Neuronal stem cell (in vitro differentiated cells): ENCODE data around the gene LDLRAP1.

Experiments used
- DNase-seq: peaks from one replicate; pipeline ENCODE4 v3.0.0-alpha.2; 2013; ENCODE audit warnings: low spot score
- H2AFZ ChIP-seq: one replicate; pipeline ENCODE4 v1.6.1; 2013; ENCODE audit warnings: mild to moderate bottlenecking, low read length, inconsistent platforms
- H2AK5ac ChIP-seq: 2 replicates; pipeline ENCODE4 v1.6.1; 2013; ENCODE audit warnings: low read depth, mild to moderate bottlenecking, inconsistent platforms, low read length, moderate library complexity, mixed read lengths
- H2BK120ac ChIP-seq: 2 replicates; pipeline ENCODE4 v1.6.1; 2013; ENCODE audit warnings: low read depth, mild to moderate bottlenecking, inconsistent platforms, low read length, moderate library complexity, mixed read lengths
- H2BK12ac ChIP-seq: one replicate; pipeline ENCODE4 v1.6.1; 2013; ENCODE audit warnings: low read length, inconsistent platforms
- H2BK15ac ChIP-seq: 2 replicates; pipeline ENCODE4 v1.6.1; 2013; ENCODE audit warnings: mild to moderate bottlenecking, low read length, inconsistent platforms, mixed read lengths
- H2BK5ac ChIP-seq: one replicate; pipeline ENCODE4 v1.6.1; 2013; ENCODE audit warnings: inconsistent platforms, mild to moderate bottlenecking, low read length, moderate library complexity
- H3K14ac ChIP-seq: one replicate; pipeline ENCODE4 v1.6.1; 2013; ENCODE audit warnings: low read length, inconsistent platforms
- H3K18ac ChIP-seq: 2 replicates; pipeline ENCODE4 v1.6.1; 2013; ENCODE audit warnings: low read length, inconsistent platforms
- H3K23ac ChIP-seq: 2 replicates; pipeline ENCODE4 v1.6.1; 2013; ENCODE audit warnings: low read depth, mild to moderate bottlenecking, mixed read lengths, low read length, inconsistent platforms; ENCODE audit not compliant: poor library complexity
- H3K27ac ChIP-seq: replicated peaks from 3 replicates; pipeline ENCODE4 v1.5.1; 2013; ENCODE audit warnings: low read length, inconsistent platforms
- H3K27me3 ChIP-seq, 3 experiments: 2 replicates each; pipeline ENCODE4 v1.6.1; 2013; ENCODE audit warnings: low read length in 3 of 3, mild to moderate bottlenecking in 2 of 3, inconsistent platforms in 1 of 3, low read depth in 1 of 3, mixed read lengths in 1 of 3, moderate library complexity in 1 of 3; ENCODE audit not compliant: control insufficient read depth in 3 of 3, insufficient read depth in 3 of 3
- H3K36me3 ChIP-seq, 2 donors: replicated peaks in 1 of 2; 2 replicates each; pipeline ENCODE4 v1.6.1; 2013; ENCODE audit warnings: low read length in 2 of 2; ENCODE audit not compliant: control insufficient read depth in 2 of 2, insufficient read depth in 2 of 2
- H3K4ac ChIP-seq: 2 replicates; pipeline ENCODE4 v1.6.1; 2013; ENCODE audit warnings: inconsistent platforms, mild to moderate bottlenecking, low read length, moderate library complexity
- H3K4me1 ChIP-seq, 2 donors: 1 replicate in 1 of 2; 2 replicates in 1 of 2; pipeline ENCODE4 v1.6.1; 2013; ENCODE audit warnings: low read length in 2 of 2, low read depth in 1 of 2; ENCODE audit not compliant: control insufficient read depth in 2 of 2, insufficient read depth in 1 of 2
- H3K4me2 ChIP-seq: one replicate; pipeline ENCODE4 v1.6.1; 2013; ENCODE audit warnings: mild to moderate bottlenecking, low read length, inconsistent platforms; ENCODE audit not compliant: insufficient read depth, poor library complexity, severe bottlenecking
- H3K4me3 ChIP-seq, 2 donors: 2 replicates each; pipeline ENCODE4 v1.5.1; 2013; ENCODE audit warnings: low read length in 2 of 2, mild to moderate bottlenecking in 2 of 2, inconsistent platforms in 1 of 2, moderate library complexity in 1 of 2
- H3K79me1 ChIP-seq: one replicate; pipeline ENCODE4 v1.6.1; 2013; ENCODE audit warnings: low read depth, mild to moderate bottlenecking, inconsistent platforms, low read length, moderate library complexity
- H3K9ac ChIP-seq: one replicate; pipeline ENCODE4 v1.6.1; 2013; ENCODE audit warnings: mild to moderate bottlenecking, low read depth, low read length, inconsistent platforms; ENCODE audit not compliant: poor library complexity
- H3K9me3 ChIP-seq, 2 donors: replicated peaks in 1 of 2; 2 replicates each; pipeline versions ENCODE3 to v1.6.1; 2013; ENCODE audit warnings: low read length in 2 of 2, mild to moderate bottlenecking in 2 of 2, inconsistent platforms in 1 of 2, low read depth in 1 of 2, mixed read lengths in 1 of 2, moderate library complexity in 1 of 2; ENCODE audit not compliant: control insufficient read depth in 2 of 2, insufficient read depth in 1 of 2
- H4K8ac ChIP-seq: one replicate; pipeline ENCODE4 v1.6.1; 2013; ENCODE audit warnings: low read depth, mild to moderate bottlenecking, inconsistent platforms, low read length, moderate library complexity
- H4K91ac ChIP-seq: one replicate; pipeline ENCODE4 v1.6.1; 2013; ENCODE audit warnings: low read length, low read depth, mild to moderate bottlenecking, inconsistent platforms; ENCODE audit not compliant: poor library complexity
- WGBS, 2 donors: extraction: QIAGEN DNeasy Blood & Tissue Kit; methylation state at CpG; one replicate each; pipeline ENCODE4 v1.1.7; 2013; ENCODE audit warnings: missing lambda C conversion rate in 2 of 2, mixed read lengths in 1 of 2; ENCODE audit not compliant: insufficient read length in 2 of 2, insufficient replicate concordance in 1 of 2; ENCODE audit errors: extremely low coverage in 2 of 2; 5-methylcytosine and 5-hydroxymethylcytosine counted together

LDLRAP1 gene

DNA sequence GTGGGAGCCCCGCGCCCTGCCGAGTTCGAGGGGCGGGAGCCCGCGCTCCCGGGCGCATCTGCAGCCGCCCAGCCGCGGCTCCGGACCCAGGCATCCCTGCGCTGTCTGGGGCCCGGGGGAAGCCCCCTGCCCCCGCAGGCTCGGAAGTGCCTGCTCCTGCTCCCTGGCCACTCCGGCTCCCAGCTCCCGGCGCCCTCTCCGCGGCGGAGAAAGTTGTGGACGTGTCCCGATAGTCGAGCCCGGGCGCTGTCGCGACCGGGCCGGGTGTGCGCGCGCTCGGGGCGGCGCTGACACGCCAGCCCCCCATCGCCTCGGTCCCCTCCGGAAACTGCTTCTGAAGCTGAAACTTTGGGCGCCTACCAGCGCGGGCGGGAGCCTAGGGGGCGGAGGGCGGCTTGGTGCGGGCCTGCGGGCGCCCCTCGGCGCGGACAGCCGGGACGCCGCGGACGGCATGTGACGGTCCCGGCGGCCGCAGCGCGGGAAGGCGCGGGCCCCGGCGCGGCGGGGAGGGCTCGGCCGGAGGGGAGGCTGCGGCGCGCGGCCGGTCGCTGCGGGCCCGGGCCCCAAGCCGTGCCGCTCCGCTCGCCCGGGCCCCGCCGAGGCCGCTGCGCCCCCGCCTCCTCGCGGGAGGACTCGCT lies 73.7 kb downstream of the LDLRAP1 start:
- Histone ChIP-seq H2BK12ac (no peak overlapping the region), H4K91ac (no peak overlapping the region), H3K27me3 (peaks cover 2 to 21% (median 19%) of the 10 kb centered on the region in 3 experiments), H3K9me3 (no peaks in the 10 kb centered on the region), H3K23ac (no peak overlapping the region), H3K79me1 (no peaks in the 10 kb centered on the region), H2AK5ac (no peak overlapping the region), H3K4me3 (peak overlapping the region; percentile 57 to 87), H3K27ac (no peak overlapping the region), H3K18ac (peak overlapping the region; percentile 94), H2BK15ac (peak overlapping the region; percentile 41), H2BK120ac (no peak overlapping the region), H3K4me1 (peaks cover 15 to 27% of the 10 kb centered on the region in 2 donors), H2BK5ac (peak overlapping the region; percentile 13), H3K14ac (peak overlapping the region; percentile 5), H2AFZ (peak overlapping the region; percentile 83), H3K36me3 (no peaks in the 10 kb centered on the region), H3K4ac (no peak overlapping the region), H3K4me2 (peak overlapping the region; percentile 97), H3K9ac (peak overlapping the region; percentile 54), H4K8ac (no peak overlapping the region)
- no peak for DNase-seq
- no CpG with 5 or more reads among the region's 94 CpGs for WGBS, 2 donors

DNA sequence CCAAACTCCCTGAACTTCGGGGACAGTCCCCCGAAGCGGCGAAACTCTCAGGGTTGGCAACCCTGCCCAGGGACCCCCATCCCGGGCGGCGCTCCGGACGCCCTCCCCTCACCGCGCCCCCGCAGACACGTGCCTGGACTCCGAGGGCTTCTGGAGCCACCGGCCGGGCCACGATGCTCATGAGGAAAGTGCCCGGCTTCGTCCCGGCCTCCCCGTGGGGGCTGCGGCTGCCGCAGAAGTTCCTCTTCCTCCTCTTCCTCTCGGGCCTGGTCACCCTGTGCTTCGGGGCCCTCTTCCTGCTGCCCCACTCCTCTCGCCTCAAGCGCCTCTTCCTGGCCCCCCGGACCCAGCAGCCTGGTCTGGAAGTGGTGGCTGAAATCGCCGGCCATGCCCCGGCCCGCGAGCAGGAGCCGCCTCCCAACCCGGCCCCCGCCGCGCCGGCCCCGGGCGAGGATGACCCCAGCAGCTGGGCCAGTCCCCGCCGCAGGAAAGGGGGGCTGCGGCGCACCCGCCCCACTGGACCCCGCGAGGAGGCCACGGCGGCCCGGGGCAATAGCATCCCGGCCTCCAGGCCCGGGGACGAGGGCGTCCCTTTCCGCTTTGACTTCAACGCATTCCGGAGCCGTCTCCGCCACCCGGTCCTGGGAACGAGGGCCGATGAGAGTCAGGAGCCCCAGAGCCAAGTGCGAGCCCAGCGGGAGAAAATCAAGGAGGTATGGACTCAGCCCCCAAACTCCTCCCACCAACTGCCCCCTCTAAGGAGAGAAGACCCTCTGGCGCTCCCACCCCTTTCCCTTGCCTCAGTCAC lies 74.4 kb downstream of the LDLRAP1 start:
- Histone ChIP-seq H3K27ac (no peak overlapping the region), H3K36me3 (no peaks in the 10 kb centered on the region), H3K4ac (no peak overlapping the region), H2AK5ac (peak overlapping the region; percentile 26), H4K8ac (no peak overlapping the region), H2BK5ac (peak overlapping the region; percentile 13), H3K4me1 (peaks cover 15 to 27% of the 10 kb centered on the region in 2 donors), H2BK120ac (no peak overlapping the region), H3K9ac (peak overlapping the region; percentile 54), H3K79me1 (no peaks in the 10 kb centered on the region), H3K27me3 (peaks cover 2 to 19% (median 18%) of the 10 kb centered on the region in 3 experiments), H3K23ac (peak overlapping the region; percentile 40), H3K18ac (peak overlapping the region; percentile 94), H3K4me3 (peak overlapping the region; percentile 57 to 87), H3K4me2 (peak overlapping the region; percentile 97), H2BK15ac (peak overlapping the region; percentile 41), H2AFZ (peak overlapping the region; percentile 83), H4K91ac (no peak overlapping the region), H3K9me3 (no peaks in the 10 kb centered on the region), H3K14ac (peak overlapping the region; percentile 33), H2BK12ac (no peak overlapping the region)
- WGBS, 2 donors, result no CpG with 5 or more reads among the region's 66 CpGs
- DNase-seq, result no peak

DNA sequence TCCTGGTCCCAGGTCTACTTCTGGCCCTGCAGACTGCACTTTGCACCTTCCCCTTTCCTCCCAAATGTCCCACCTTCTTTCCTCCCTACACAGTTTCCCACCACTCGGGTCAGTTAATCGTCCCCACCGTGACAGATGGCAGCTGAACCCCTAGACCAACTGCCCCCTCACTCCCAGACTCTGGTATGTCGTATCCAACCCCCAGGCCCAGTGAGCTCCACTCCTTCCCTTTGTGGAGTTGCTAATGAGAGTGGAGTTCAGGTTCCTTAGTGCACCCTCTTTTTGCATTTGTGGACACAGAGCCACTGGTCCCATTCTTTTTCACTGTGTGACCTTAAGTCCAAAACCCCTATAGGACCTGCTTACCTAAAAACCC lies 75.0 kb downstream of the LDLRAP1 start:
- Histone ChIP-seq H3K9ac (no peak overlapping the region), H3K27ac (no peak overlapping the region), H3K4me3 (peak overlapping the region; percentile 57 to 87), H3K79me1 (no peaks in the 10 kb centered on the region), H3K18ac (peak overlapping the region; percentile 94), H3K4me1 (peaks cover 15 to 27% of the 10 kb centered on the region in 2 donors), H2BK5ac (no peak overlapping the region), H2BK15ac (no peak overlapping the region), H4K91ac (no peak overlapping the region), H3K14ac (no peak overlapping the region), H2BK12ac (no peak overlapping the region), H2AK5ac (peak overlapping the region; percentile 26), H3K9me3 (no peaks in the 10 kb centered on the region), H3K4ac (no peak overlapping the region), H3K27me3 (peaks cover 2 to 18% (median 17%) of the 10 kb centered on the region in 3 experiments), H4K8ac (no peak overlapping the region), H2BK120ac (no peak overlapping the region), H3K4me2 (peak overlapping the region; percentile 97), H3K23ac (no peak overlapping the region), H2AFZ (peak overlapping the region; percentile 83), H3K36me3 (no peaks in the 10 kb centered on the region)
- no CpG with 5 or more reads among the region's 4 CpGs for WGBS, 2 donors
- no peak for DNase-seq
